Endothelial cell of umbilical vein (primary cell): ENCODE results near the gene EXOC6B. TPM values are rescaled to one million over a fixed set of nuclear protein-coding genes. Genes with fewer than 3 reads are reported as not detected.

Source experiments
- BruUV-seq: library from RNA; stranded (reverse); fragments of 400-500 nt; replicated peaks from 2 replicates; lab custom pipeline; 2021; lab: Mats Ljungman, UMichigan
- CTCF ChIA-PET: fragments of 300-600, 350-600 bp; sonication (Branson Sonifier 250); formaldehyde crosslinking; loops from one replicate; lab custom pipeline; 2021; ENCODE audit warnings: antibody characterized with exemption, inconsistent platforms; lab: Charles Lee
- POLR2A ChIA-PET: fragments of 300-600, 350-600 bp; sonication (Branson Sonifier 250); formaldehyde crosslinking; loops from one replicate; lab custom pipeline; 2021; ENCODE audit warnings: antibody characterized with exemption, inconsistent platforms; lab: Charles Lee
- DNase-seq: peaks from one replicate; pipeline ENCODE4 v3.0.0-alpha.2; 2011; ENCODE audit warnings: low read depth, low spot score
- FAIRE-seq: peaks from 2 replicates; lab custom pipeline; 2011; peaks lifted over from hg19 to GRCh38; lab: Jason Lieb, UNC
- H2AFZ ChIP-seq: 2 replicates; pipeline ENCODE4 v1.6.0; 2012; ENCODE audit warnings: low read depth, low read length, control low read depth, inconsistent platforms
- H3K27ac ChIP-seq: 2 replicates; pipeline ENCODE4 v1.5.1; 2011; ENCODE audit warnings: low read depth, mild to moderate bottlenecking, control low read depth, low read length, moderate library complexity; ENCODE audit not compliant: insufficient read depth
- H3K27me3 ChIP-seq, 2 experiments: 2 replicates each; pipeline versions ENCODE4 v1.6.0 to v1.6.1; 2011; ENCODE audit warnings: low read length in 2 of 2, mixed read lengths in 1 of 2; ENCODE audit not compliant: control insufficient read depth in 2 of 2, insufficient read depth in 2 of 2
- H3K36me3 ChIP-seq, 2 experiments: 2 replicates in 1 of 2; 3 replicates in 1 of 2; pipeline ENCODE4 v1.5.1; 2011; ENCODE audit warnings: low read length in 2 of 2, mild to moderate bottlenecking in 1 of 2, moderate library complexity in 1 of 2; ENCODE audit not compliant: control insufficient read depth in 2 of 2, insufficient read depth in 2 of 2; ENCODE audit errors: extremely low read depth in 1 of 2
- H3K4me1 ChIP-seq: 3 replicates; pipeline ENCODE4 v1.5.1; 2011; ENCODE audit warnings: mild to moderate bottlenecking, low read length; ENCODE audit not compliant: control insufficient read depth, insufficient read depth; ENCODE audit errors: extremely low read depth
- H3K4me2 ChIP-seq: 2 replicates; pipeline ENCODE4 v1.6.1; 2011; ENCODE audit warnings: low read length, control low read depth, mixed read lengths; ENCODE audit not compliant: insufficient read depth
- H3K4me3 ChIP-seq, 3 experiments: fragments of 200-600 bp in 1 of 3; sonication (generic), shearing (Covaris generic) in 1 of 3; replicated peaks in 1 of 3; 2 replicates each; pipeline ENCODE4 v1.5.1; 2011 to 2016; ENCODE audit warnings: control low read depth in 3 of 3, low read length in 3 of 3, mild to moderate bottlenecking in 2 of 3, inconsistent platforms in 1 of 3, low read depth in 1 of 3, moderate library complexity in 1 of 3; ENCODE audit not compliant: insufficient read depth in 1 of 3
- H3K79me2 ChIP-seq: 2 replicates; pipeline ENCODE4 v1.6.0; 2012; ENCODE audit warnings: low read length, inconsistent platforms; ENCODE audit not compliant: control insufficient read depth, insufficient read depth
- H3K9ac ChIP-seq: replicated peaks from 2 replicates; pipeline ENCODE3; 2011; ENCODE audit warnings: low read length, control low read depth; ENCODE audit not compliant: insufficient read depth; ENCODE audit errors: extremely low read depth
- H3K9me1 ChIP-seq: replicated peaks from 3 replicates; pipeline ENCODE4 v1.6.0; 2011; ENCODE audit warnings: mild to moderate bottlenecking, low read length; ENCODE audit not compliant: control insufficient read depth, insufficient read depth; ENCODE audit errors: extremely low read depth
- H3K9me3 ChIP-seq: replicated peaks from 2 replicates; pipeline ENCODE4 v1.5.1; 2012; ENCODE audit warnings: low read length, inconsistent platforms; ENCODE audit not compliant: control insufficient read depth, insufficient read depth
- H4K20me1 ChIP-seq: replicated peaks from 2 replicates; pipeline ENCODE3; 2011; ENCODE audit warnings: mild to moderate bottlenecking, low read length; ENCODE audit not compliant: control insufficient read depth, insufficient read depth; ENCODE audit errors: extremely low read depth
- EZH2 ChIP-seq: IDR thresholded peaks from 2 replicates; pipeline ENCODE4 v1.6.1; 2012; ENCODE audit warnings: borderline replicate concordance, low read depth, mild to moderate bottlenecking, moderate library complexity, low read length, inconsistent platforms; ENCODE audit not compliant: severe bottlenecking
- FOS ChIP-seq: IDR thresholded peaks from 2 replicates; pipeline ENCODE4 v1.6.1; 2011; ENCODE audit warnings: mild to moderate bottlenecking, low read length, moderate library complexity, borderline replicate concordance; ENCODE audit not compliant: insufficient read depth
- GATA2 ChIP-seq: IDR thresholded peaks from 2 replicates; pipeline ENCODE4 v1.7.0; 2011; ENCODE audit warnings: low read depth, mild to moderate bottlenecking, moderate library complexity, mixed read lengths, low read length; ENCODE audit not compliant: insufficient read length, insufficient read depth
- MYC ChIP-seq: IDR thresholded peaks from one replicate; pipeline ENCODE4 v1.6.1; 2011; ENCODE audit warnings: mild to moderate bottlenecking, low read depth, low read length
- POLR2A ChIP-seq: IDR thresholded peaks from 2 replicates; pipeline ENCODE4 v1.6.1; 2012; ENCODE audit warnings: low read depth, mild to moderate bottlenecking, control low read depth, low read length
- POLR2AphosphoS5 ChIP-seq: IDR thresholded peaks from 2 replicates; pipeline ENCODE4 v1.6.1; 2012; ENCODE audit warnings: low read depth, mild to moderate bottlenecking, control low read depth, low read length, moderate library complexity; ENCODE audit not compliant: insufficient read depth
- dilution Hi-C: fragments of 300-500 bp; cut with MboI; formaldehyde crosslinking; loops from one replicate; pipeline ENCODE4 v1.15.0; 2019; ENCODE audit warnings: low sequenced_read_pairs; ENCODE audit not compliant: extremely low pct_ligation_motif_present
- intact Hi-C: fragments of 100-400 bp; cut with micrococcal nuclease; formaldehyde crosslinking; loops from one replicate; pipeline ENCODE4 v1.10.0; 2022
- polyA plus RNA-seq, 4 experiments: library from polyadenylated mRNA; depleted of rRNA in 3 of 4; stranded (reverse) in 3 of 4; unstranded in 1 of 4; fragments of >200 nt; gene quantifications; 2 replicates each; pipeline versions ENCODE4 v1.2.1 to v1.2.3, GENCODE V29; 2011 to 2012; ENCODE audit warnings: missing spikeins in 1 of 4
- total RNA-seq: library from RNA; stranded (reverse); gene quantifications from 2 replicates; pipeline ENCODE4 v1.2.3, GENCODE V29; 2021
- TF ChIP-seq, protein P1 (sequence below), 2 donors: IDR thresholded peaks; 1 replicate in 1 of 2; 2 replicates in 1 of 2; pipeline ENCODE4 v1.5.1; 2011; ENCODE audit warnings: low read length in 2 of 2, mild to moderate bottlenecking in 2 of 2, moderate library complexity in 2 of 2, control low read depth in 1 of 2, inconsistent platforms in 1 of 2, low read depth in 1 of 2; ENCODE audit not compliant: insufficient read depth in 1 of 2; ENCODE audit errors: extremely low read depth in 1 of 2
- TF ChIP-seq, protein P2 (sequence below): IDR thresholded peaks from 2 replicates; pipeline ENCODE4 v1.6.1; 2011; ENCODE audit not compliant: insufficient read depth, insufficient read length

The EXOC6B gene
- total and polyA plus RNA-seq, 2 donors (not counting 3 experiments of a cell fraction or from before 2014, with no cell fraction given) = 10.8 to 34.8 TPM

DNA sequence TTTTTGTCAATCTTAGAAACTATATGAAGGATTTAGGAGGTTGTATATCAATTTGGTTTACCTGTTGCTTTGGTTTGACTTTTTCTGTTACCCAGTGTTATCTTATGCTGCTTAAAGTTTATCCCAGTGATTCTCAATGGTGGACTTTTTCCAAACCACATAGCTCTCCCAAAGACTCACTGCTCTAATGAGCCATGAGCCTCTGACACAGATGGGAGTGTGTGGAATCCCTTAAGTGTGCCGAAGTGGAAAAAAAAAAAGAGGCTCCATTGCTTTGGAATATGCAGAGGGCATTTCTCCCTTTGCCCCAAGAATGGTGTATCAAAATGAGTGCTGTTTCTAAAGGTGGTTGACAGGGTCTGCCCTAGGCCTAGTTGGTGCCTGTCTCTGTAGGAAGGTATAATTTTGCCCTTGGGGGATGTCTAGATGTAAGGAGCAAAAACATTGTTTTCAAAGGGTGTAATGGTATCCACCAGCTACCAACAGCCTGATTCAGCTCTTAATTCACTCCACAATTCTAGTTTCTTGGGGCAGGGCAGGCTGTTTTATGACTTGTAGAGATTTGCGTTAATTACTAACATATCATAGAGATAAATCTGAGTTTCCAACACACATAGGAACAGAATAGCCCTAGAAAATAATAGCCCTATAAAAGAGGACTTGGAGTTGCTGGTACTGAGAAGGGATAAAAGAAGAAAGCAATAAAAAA is 613.9 kb downstream of the EXOC6B start:
- FAIRE-seq = no peak
- CTCF ChIA-PET = interaction anchor here (1.5 kb wide), 1 partner anchor 13 kb away, joined by 3 read pairs; no protein-coding TSS in a partner anchor

More for the DNA sequence above, 613.9 kb downstream of the EXOC6B start:
- H2AFZ ChIP-seq = no peak overlapping the region
- no TSS peak for BruUV-seq
- no peaks in the 10 kb centered on the region for H3K36me3 ChIP-seq
- no peaks in the 10 kb centered on the region for H3K9me1 ChIP-seq
- H3K9me3 ChIP-seq = no peaks in the 10 kb centered on the region
- H3K27ac ChIP-seq = no peak overlapping the region
- no peaks in the 10 kb centered on the region for H3K4me1 ChIP-seq
- H3K9ac ChIP-seq = no peak overlapping the region
- no peak overlapping the region for H3K4me3 ChIP-seq
- H3K79me2 ChIP-seq = no peaks in the 10 kb centered on the region
- DNase-seq = no peak
- H3K27me3 ChIP-seq = no peaks in the 10 kb centered on the region
- no peak overlapping the region for H3K4me2 ChIP-seq
- TF ChIP-seq EZH2 = no peak
- TF ChIP-seq POLR2AphosphoS5 = no peak
- TF ChIP-seq, protein P1, sequence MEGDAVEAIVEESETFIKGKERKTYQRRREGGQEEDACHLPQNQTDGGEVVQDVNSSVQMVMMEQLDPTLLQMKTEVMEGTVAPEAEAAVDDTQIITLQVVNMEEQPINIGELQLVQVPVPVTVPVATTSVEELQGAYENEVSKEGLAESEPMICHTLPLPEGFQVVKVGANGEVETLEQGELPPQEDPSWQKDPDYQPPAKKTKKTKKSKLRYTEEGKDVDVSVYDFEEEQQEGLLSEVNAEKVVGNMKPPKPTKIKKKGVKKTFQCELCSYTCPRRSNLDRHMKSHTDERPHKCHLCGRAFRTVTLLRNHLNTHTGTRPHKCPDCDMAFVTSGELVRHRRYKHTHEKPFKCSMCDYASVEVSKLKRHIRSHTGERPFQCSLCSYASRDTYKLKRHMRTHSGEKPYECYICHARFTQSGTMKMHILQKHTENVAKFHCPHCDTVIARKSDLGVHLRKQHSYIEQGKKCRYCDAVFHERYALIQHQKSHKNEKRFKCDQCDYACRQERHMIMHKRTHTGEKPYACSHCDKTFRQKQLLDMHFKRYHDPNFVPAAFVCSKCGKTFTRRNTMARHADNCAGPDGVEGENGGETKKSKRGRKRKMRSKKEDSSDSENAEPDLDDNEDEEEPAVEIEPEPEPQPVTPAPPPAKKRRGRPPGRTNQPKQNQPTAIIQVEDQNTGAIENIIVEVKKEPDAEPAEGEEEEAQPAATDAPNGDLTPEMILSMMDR (IDR thresholded peaks at IDR 0.05; ENCODE audit: extremely low read depth in 1 of 2, insufficient read depth in 1 of 2, low read depth in 1 of 2, low read length in 2 of 2) = no peak
- TF ChIP-seq, protein P2, sequence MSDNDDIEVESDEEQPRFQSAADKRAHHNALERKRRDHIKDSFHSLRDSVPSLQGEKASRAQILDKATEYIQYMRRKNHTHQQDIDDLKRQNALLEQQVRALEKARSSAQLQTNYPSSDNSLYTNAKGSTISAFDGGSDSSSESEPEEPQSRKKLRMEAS = no peak
- no peak for TF ChIP-seq GATA2
- TF ChIP-seq MYC = no peak
- no peak for TF ChIP-seq FOS
- TF ChIP-seq POLR2A = no peak
- POLR2A ChIA-PET = no interaction called here
- no peaks in the 10 kb centered on the region for H4K20me1 ChIP-seq
- dilution Hi-C loops = no loop called here
- intact Hi-C loops = no loop called here
